ENCODE data around the gene CD40.

GRCh38 chr20:46167080-46167479 is 49.0 kb downstream of the CD40 start:
- TF ChIP-seq GATA2 (IDR thresholded peaks at IDR 0.05; ENCODE audit: low read depth, low read length) (no peak), GATA3 (IDR thresholded peaks at IDR 0.05; ENCODE audit: low read depth, low read length) (no peak)

Measured in SH-SY5Y (cell line).